22Rv1 (cell line): ENCODE data around the gene PIGQ.

Experiments used
- CTCF ChIP-seq: fragments of 450-650 bp; IDR thresholded peaks from 2 replicates; pipeline ENCODE4 v1.5.1; 2017; ENCODE audit warnings: mild to moderate bottlenecking
- ZFX ChIP-seq: fragments of 450-650 bp; IDR thresholded peaks from 2 replicates; pipeline ENCODE4 v1.6.1; 2017; ENCODE audit warnings: antibody characterized with exemption, borderline replicate concordance

DNA sequence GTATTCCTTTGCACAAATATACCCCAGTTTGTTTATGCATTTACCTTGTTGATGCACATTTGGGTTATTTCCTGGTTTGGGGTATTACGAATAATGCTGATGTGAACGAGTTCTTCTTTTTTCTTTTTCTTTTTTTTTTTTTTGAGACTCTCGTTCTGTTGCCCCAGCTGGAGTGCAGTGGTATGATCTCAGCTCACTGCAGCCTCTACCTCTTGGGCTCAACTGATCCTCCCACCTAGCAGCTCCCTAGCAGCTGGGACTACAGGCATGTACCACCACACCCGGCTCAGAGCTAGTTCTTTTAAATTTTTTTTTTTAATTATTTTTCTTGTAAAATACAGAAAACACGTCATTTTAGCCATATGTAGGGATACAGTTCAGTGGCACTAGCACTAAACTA lies 34.2 kb downstream of the PIGQ start:
- TF ChIP-seq CTCF (no peak), ZFX (no peak)
